HG03135 (cell line): ENCODE data around the gene PTPRD.
"Not testable (repeated sequence)": the region's sequence is repeated elsewhere in the genome, so short reads cannot be mapped to it uniquely, and the experiment has no call there.

Experiments used
- ATAC-seq: cut with Tn5 transposase; IDR thresholded peaks from one replicate; pipeline ENCODE4 v1.9.1; 2021; ENCODE audit warnings: mild to moderate bottlenecking, moderate library complexity; ENCODE audit not compliant: unreplicated experiment

Gene PTPRD

DNA sequence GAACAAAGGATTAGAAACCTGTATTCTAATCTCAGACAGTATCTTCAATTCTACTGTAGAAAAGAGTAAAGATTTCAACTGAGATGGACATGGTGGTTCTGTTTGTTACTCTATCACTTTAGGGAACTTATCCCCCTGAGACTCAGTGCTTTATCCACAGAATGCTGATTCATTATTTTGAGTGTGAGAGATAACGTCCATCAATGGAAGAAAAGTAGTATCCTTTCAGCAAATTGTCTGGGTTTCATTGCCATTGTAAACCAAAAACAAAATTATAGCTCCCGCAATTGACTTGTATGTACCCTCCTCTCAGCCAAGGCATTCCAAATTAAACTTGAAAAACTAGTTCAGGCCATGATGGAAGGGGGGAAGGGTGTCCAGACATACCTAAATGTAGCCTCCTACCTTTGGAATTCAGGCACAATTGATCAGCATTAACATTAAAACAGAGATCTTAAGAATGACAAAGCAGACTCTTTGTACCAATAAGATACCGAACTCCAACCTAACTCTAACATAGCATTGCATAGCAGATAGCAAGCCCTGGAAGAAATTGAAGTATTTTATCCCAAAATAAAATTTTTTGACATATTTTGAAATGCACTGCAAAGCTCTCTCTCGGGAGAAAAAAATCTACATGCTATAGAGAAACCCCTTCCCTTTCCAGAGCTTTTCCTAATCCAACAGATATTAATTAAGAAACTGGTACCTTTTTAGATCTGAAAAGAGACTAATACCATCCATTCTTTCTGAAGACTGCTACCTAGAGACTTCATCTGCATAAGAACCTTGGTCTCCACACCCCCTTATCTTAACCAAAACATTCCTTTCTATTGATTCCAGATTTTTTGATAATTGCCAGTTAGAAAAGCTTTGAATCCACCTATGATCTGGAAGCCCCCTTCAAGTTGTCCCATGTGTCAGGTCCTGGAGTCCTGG, 1055.7 kb downstream of the PTPRD start:
- ATAC-seq = no peak

DNA sequence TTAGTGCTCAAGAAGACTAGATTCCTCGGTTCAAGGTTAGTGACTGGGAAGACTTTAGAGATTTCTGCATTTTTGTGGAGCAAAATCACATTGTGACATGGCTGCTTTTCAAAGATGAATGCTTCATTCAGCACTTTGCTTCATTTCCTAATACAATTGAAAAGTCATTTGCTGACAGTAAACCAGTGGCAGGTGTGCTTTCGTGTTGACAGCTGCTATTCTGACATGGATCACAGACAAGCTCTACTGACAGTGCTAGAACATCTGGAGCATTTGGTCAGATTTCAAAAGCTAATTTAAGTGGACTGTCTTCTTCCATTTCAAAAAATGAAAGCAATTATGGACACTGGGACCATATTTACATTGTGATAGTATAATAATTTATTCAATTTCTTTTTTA, 1060.1 kb downstream of the PTPRD start:
- no peak for ATAC-seq

- ATAC-seq = no peak
These were observed 1074.0 kb downstream of the PTPRD start for GRCh38 chr9:9538766-9539165.

- no peak for ATAC-seq
These were observed 1074.4 kb downstream of the PTPRD start for GRCh38 chr9:9538356-9538755.

GRCh38 chr9:9536523-9536922, 1076.3 kb downstream of the PTPRD start:
- ATAC-seq = no peak

DNA sequence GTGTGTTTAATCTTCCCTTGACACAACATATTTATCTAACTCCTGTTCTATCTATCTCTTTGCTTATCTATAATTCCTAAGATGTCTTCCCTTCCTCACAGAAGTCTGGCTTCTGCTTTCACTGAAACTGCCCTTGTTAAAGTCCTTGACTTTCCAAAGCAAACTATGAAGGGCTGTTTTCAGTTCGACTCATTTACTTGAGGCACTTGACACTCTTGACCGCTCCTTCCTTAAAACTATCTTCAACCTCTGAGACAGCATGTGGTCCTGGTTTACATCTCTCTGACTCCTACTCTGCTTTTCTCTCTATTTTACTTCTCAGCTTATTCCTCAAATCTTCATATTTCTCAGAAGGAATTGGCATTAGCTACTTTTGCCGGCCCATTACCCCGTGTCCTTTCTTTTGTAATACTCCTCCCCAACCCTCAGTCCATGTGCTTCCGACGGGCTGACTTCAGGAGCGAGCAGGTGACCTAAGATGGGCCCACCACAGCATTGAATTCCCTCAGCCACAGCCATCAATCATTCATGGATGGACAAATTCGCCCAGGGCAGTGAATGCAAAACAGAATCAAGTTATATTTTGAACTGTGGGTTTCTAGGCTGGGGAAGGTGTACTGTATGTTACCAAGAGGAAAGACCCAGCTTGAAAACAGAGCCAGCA, 1089.2 kb downstream of the PTPRD start:
- no peak for ATAC-seq

DNA sequence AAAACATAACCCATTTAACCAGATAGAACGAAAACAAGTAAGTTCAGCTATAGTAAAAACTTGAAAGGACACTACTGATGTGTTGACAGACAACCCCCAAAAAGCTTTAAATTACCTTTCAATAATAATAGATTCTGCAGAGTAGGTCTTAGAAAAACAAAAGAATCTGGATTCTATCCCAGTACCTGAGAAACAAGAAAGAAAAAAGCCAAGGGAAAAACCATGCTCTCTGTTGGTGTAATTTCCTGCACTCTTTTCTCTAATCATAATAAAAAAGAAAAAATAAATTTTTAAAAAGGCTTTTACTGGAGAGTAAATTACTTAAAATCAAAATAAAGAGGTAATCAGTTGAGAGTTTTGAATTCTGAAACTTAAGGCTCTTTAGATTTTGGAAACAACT, 1090.4 kb downstream of the PTPRD start:
- ATAC-seq = no peak

GRCh38 chr9:9521033-9521779, 1091.6 kb downstream of the PTPRD start:
- ATAC-seq = no peak

GRCh38 chr9:9504869-9505268, 1107.9 kb downstream of the PTPRD start:
- no peak for ATAC-seq

DNA sequence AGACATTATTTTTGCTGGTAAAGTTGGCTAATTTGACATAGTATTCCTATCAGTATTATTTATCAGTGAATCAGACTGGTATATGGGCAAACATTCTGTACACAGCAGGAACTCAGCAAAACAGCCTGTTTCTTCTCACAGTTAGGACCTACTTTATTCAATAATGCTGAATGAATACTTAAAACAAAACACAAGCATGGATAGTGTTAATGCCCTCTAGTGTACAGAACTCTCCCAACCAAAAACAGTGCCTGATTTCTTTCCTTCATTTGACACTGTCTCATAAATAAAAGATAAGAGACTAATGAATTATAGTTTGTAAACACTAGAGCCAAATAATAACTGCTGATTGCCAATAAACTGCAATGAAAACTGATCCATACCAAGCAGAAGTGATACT, 1113.3 kb downstream of the PTPRD start:
- no peak for ATAC-seq

DNA sequence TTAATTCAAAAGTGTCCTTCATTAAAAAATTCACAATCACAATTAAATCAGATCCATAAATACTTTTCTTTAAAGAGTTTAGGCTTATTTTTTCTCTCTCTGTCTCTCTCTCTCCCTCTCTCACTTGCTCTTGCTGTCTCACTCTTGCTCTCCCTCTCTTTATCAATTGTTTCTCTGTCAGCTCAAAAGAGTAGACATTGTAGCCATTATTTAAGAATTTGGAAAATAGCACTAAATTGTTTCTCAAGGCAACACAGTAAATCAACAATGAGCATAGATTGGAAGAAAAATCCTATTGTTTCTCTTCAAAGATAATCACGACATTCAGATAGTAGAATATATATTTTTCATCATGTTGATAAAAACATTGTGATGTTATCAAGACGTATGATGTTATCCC, 1114.0 kb downstream of the PTPRD start:
- no peak for ATAC-seq

DNA sequence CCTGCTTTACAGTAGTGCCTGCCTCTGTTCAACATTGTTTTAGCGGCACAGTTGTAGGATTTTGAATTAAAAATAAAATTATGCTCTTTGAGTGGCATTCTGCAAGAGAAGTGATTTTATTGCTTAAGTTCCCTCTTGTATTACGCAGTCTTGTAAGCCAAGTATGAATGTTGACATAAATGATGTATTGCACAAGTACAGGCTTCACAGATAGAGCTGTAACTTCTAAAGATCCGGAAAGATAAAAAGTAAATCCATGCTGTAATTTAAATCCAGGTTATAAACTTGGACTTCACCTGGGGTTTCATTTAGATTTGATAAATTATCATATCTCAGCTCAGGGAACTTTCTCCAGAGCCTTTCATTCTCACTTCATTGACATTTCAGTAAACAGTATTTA, 1114.7 kb downstream of the PTPRD start:
- no peak for ATAC-seq

DNA sequence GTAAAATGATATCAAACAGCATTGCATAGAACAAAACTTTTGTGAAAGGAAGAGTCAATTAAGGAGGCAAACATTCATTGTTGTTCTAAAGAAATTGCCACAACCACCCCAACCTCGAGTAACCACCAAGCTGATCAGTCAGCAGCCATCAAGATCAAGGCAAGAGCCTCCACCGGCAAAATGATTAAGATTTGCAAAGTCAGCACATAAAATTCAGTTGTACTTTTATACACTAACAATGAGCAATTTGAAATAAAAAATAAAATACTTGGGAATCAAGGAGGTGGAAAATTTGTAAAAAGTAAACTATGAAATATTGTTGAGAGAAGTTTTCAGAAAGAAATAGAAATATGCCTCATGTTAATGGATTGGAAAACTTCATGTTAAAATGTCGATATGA, 1118.5 kb downstream of the PTPRD start:
- no peak for ATAC-seq

DNA sequence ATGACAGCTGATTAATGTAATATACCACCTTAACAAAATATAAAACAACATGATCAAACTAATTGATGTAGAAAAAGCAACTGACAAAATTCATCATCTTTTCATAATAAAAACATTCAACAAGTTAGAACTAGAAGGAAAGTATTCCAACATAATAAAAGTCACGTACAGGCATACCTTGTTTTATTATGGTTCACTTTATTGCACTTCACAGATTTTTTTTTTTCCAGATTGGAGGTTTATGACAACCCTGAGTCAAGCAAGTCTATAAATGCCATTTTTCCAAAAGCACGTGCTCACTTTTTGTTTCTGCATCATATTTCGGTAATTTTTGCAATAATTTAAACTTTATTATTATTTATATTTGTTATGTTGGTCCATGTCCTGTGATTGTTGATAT, 1120.3 kb downstream of the PTPRD start:
- no peak for ATAC-seq

DNA sequence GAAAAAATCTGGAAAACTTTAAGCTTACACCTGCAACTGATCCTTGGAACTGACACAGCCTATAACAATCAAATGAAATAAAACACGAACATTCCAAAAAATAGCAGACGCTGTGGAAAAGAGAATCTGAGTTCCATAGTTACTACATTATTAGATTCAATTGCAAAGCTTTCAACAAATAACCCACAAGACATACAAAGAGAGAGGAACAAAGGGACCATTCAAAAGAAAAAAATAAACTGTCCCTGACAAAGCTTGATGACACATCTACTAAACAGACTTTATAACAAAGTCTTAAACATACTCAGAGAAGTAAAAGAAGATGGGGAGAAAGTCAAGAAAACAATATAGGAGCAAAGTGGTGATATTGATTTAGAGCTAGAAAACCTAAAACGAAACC, 1123.6 kb downstream of the PTPRD start:
- ATAC-seq = no peak

- no peak for ATAC-seq
These were observed 1129.6 kb downstream of the PTPRD start for GRCh38 chr9:9483175-9483574.

DNA sequence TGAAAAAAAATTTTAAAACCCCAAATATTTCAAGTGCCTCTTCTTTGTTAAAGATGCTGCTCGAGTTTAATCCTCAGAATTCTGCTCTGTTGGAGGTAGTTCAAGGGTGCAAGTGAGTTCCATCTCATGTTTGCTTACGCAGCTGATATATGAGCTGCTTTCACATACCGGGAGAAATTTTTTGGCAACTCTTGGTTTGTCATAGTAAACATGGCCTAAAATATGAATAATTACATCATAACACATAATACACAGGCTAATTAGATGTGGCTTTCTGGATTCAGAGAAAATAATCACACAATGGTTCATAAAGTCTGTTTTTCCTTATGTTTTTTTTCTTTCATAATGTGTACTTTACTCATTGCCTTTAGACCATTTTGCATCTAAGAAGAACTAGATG, 1134.1 kb downstream of the PTPRD start:
- ATAC-seq = no peak

GRCh38 chr9:9469271-9469670, 1143.5 kb downstream of the PTPRD start:
- no peak for ATAC-seq

- ATAC-seq = not testable (repeated sequence)
These were observed 1170.9 kb downstream of the PTPRD start for GRCh38 chr9:9441874-9442273.

GRCh38 chr9:9437641-9438040, 1175.2 kb downstream of the PTPRD start:
- no peak for ATAC-seq

- ATAC-seq = not testable (repeated sequence)
These were observed 1186.3 kb downstream of the PTPRD start for GRCh38 chr9:9426454-9426853.

- ATAC-seq = no peak
These were observed 1200.6 kb downstream of the PTPRD start for GRCh38 chr9:9412241-9412640.
